CD1c-positive myeloid dendritic cell (primary cell): ENCODE results near the gene KRTAP5-3.

Source experiments
- DNase-seq: peaks from one replicate; pipeline ENCODE4 v3.0.0-alpha.2; 2016; ENCODE audit errors: extremely low spot score

Gene KRTAP5-3

DNA sequence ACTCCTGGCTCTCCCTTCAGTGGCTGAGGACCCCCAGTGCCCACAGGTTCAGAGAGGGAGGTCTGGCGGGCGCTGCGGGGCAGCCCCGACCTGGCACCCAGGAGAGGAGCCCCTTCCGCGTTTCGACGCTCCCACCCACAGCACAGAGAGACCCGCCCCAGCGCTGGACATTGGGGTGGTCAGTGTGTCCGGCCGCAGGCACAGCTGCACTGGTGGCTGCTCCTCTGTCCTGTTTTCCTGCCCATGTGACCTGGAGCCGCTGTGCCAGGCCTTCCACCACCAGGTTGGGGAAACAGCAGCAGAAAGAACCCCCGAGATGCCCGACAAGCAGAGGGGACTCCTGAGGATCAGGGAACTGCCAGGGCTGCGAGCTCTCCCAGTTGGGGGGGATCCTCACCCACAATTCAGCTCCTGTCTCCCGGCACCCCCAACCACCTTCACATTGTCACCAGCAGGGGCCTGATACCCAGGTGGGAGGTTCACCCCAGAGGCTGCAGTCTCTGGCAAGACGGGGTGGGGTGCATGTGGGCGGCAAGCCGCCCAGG lies 35.0 kb upstream of the KRTAP5-3 start:
- DNase-seq, result no peak

DNA sequence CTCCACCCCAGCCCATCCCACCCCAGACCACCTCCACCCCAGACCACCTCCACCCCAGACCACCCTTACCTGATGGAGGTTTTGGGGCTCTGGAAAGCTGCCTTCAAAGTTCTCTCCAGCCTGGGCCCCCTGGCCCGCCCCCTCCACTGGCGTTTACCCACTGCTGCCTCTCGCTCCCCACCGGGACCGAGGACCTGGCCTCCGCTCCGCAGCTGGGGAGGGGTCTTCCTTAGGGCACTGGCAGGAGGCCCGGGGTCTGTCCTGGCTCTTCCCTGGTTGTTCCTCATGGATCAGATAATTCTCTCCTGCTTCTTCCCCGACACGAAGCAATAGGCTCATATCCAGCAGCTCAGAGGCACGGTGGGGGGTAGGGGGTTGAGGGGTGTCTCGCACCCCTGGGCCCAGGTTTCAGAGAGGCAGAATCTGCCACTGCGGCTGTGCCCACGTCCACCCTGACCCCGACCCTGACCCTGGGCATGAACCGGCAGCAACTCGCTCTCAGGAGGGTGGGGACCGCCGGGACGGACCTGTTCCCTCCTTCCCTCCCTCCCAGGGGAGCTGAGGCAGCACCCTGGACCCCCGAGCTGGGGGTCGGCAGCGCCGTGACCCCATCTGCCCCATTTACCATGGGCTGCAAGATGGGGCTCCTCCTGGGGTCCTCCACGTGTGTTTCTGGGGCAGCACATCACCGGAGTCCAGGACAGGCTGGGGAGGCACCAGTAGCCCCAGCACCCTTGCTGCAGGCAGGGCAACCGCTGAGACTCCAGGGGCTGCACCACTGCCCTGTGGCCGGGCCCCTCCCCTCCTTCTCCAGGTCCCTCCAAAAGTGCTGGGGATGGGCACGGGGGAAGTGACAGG lies 34.3 kb upstream of the KRTAP5-3 start:
- no peak for DNase-seq

DNA sequence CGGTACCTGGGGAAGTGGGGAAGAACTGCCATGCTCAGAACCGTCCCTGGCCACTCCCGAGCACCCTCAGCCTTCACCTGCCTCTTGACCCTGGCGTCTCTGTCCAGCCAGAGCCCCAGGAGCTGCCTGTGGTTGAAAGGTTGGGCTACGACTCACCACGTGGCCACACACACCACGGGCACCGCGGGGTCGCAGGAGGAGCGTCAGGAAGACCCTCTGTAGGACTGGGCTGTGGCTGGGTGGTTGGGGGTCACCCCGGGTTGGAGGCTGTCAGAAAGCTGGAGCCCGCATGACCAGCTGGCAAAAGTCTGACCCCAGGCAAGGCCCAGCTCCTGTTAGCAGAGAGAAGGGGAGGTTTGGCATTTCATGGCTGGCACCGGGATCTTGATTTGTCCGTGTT lies 32.8 kb upstream of the KRTAP5-3 start:
- DNase-seq, result no peak

DNA sequence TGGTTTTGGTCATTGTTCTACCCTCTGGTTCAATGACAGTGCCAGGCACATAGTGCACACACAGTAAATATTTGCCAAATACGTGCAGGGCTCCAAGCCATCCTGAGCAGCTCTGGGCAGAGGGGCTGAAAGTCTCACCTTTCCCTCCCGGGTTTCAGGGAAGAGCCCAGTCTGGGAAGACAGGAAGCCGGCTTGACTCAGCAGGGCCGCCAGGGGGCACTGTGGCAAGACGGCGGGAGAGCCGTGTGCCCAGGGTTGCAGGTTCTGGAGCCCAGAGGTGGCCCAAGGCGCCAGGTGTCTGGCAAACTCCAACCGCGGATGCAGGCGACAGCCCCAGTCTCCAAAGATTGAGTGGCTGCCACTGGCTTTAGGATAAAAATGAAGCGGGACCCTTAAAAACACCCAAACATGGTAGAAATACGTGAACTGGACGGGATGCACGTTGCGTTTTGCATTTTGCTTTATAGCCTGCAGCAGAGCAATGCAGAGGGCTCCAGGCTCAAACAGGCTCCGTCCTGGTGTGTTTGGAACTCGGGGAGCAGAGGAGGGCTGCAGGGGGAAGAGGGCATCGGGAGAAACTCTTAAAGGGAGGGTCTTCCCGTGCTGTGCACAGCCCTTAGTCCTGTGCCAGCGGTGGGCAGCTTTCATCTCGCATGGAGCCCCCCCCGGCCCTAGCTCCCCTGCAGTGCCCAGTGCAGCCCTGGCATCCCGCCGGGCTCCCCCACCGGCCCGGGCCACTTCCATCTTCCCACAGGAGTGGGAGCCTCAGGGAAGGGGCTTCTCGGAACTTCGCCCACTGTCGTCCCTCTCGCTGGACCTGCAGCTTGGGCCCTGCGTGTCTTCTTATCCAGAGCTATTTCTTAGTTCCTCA lies 32.0 kb upstream of the KRTAP5-3 start:
- DNase-seq, result peak; percentile 38

DNA sequence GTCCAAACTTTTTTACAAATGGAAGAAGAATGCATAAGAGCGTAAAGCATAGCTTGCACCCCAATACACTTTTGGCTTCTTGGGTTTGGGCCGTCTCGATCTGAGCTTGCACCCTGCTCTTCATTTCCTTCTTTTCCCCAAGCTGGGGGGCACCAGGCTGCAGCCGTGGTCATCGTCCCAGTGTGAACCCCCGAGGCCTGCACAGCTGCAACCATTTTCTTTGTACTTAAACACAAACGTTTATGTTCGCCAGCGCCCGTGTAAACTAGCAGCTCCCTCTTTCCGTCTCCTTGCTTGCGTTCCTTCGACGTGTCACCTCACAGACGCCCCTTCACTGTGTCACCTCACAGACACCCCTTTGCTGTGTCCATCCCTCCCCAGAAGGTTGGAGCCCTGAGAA lies 31.4 kb upstream of the KRTAP5-3 start:
- no peak for DNase-seq

DNA sequence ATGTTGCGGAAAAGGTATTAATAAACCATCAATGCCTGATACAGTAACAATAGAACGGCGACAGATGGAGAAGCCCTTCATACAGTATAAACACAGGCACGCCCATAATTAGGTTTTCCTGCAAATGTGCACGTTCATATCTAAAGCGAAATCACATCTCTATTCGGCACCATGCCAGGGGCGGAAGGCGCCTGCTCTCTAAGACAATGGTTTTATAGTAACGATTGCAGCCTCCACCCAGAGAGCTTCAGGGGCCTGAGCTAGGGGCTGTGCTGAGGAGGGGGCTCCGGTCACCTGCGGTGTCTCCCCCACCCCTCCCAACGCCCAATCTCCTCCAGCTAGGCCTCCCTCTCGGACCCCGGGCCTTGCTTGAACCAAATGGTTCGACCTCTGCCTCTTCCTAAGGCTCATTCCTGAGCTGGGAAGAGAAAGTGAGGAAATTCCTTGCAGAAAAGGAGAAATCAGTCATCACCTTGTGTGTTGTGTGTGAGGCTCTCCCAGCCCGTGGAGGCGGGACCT lies 30.9 kb upstream of the KRTAP5-3 start:
- no peak for DNase-seq

DNA sequence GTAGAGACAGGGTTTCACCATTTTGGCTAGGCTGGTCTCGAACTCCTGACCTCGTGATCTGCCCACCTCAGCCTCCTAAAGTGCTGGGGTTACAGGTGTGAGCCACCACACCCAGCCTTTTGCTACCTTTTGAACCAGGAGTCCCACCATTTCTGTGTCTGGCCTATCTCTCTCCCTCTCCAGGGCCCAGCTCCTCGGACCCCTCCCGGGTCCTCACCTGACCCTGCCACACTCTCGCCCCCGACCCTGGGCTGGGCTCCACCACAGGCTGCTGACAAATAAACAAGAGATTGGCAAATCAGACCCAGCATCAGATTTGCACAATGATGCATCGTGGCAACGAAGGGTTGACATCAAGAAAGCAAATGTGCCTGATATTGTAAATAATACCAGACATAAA lies 30.1 kb upstream of the KRTAP5-3 start:
- DNase-seq, result no peak

DNA sequence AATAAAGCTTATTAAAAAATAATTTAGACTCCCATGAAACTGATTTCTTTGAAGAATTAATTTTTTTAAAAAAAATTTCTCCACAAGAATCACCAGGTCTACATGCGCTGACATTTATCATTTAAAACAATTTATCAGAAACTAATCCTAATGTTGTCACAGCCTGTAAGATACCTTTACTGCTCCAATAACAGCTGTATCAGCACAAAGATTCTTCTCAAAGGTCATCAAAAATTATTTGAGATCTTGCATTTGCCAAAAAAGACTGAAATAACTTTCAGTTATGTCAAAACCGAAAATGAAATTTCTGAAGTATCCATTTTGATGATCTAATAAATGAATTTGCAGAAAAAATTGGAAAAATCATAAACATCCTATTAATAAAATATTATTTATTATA lies 29.4 kb upstream of the KRTAP5-3 start:
- no peak for DNase-seq

DNA sequence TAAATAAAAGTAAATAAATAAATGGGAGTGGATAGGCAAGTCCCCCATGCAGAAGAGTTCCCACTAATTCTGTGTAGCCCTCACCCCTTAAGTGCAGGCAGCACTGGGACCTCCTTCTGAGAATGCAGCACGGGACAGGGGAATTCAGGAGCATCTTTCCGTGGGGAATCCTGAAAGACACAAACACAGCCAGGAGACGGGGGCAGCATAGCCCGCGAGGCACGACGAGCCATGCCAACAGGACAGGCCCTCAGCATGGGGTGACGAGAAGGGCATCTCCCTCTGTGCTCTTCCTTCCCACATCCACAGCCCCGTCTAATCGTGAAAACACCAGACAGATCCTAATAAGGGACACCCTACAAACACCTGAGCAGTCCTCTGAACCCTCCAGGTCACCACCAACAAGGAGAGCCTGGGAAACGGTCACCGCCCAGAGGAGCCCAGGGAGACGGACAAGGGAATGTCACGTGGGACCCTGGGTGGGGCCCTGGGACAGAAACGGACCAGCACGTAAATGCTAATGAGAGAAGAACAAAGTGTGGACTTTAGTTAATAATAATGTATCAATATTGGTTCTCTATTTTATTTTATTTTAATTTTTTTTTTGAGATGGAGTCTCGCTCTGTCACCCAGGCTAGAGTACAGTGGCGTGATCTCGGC lies 28.2 kb upstream of the KRTAP5-3 start:
- DNase-seq, result no peak

DNA sequence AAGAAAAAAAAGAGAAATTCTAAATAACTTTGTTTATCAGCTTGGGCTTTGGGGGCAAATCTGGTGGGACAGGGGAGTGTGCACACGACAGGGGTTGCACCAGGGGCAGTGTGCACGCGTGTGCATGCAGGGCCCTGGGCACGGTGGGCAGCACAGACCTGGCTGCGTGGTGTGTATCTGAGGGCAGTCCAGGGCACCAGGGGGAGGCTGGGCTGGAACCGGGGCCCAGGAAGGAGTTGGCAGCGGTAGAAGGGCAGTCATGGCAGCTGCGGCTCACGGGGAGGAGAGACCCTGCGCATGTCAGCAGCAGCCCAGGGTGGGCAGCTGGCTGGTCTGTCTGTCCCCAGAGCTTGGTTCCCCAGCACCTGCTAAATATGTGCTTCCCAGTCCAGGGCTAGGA lies 25.6 kb upstream of the KRTAP5-3 start:
- DNase-seq, result no peak

DNA sequence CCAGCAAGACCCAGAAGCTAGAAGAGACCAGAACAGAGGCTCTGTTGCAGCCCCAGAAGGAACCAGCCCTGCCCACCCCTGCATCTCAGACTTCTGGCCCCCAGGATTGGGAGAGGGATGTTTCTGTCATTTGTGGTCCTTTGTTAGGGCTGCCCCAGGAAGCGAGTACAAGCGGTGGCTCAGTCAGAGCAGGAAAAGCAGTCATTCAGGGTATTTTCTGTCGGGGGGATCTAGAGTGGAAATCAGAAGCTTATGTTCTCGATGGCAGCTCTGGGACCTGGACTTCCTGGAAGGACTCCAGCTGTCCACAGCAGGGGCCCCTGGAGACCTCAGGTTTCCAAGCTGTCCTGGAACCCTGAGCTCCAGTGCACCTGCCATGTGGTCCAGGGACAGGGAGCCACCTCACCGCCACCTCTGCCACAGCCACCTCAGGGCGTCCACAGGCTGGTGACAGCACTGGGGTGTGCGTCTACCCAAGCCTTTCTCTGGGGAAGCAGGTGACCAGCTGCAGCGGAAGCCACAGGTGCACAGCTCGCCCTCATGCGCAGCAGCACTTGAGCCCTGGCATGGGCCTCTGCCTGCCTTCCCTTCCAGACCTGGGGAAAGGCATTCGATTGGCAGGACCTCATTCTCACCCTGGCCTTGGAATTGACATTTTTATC lies 23.9 kb upstream of the KRTAP5-3 start:
- no peak for DNase-seq

DNA sequence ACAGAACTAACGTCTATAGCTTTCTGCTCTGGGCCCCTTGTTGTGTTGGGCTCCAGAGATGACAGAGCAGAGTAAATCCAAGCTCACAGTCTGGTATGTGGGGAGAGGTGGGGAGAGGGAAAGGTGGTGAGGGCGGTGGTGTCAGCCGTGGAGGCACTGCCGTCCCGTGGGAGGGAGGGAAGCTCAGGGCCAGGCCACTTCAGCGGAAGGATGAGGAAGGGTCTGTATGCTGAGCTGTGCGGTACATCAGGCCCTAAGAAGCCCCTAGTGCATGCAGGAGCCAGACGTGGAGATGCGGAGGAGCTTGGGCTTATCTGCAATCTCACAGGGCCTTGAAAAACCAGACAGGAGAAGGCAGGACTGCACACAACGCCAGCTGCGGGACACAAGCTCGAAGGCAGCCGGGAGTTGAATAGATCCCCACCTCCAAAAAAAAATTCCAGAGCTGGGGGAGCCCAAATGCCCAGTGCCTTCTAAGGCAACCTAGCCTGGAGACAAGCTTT lies 22.9 kb upstream of the KRTAP5-3 start:
- DNase-seq, result no peak

DNA sequence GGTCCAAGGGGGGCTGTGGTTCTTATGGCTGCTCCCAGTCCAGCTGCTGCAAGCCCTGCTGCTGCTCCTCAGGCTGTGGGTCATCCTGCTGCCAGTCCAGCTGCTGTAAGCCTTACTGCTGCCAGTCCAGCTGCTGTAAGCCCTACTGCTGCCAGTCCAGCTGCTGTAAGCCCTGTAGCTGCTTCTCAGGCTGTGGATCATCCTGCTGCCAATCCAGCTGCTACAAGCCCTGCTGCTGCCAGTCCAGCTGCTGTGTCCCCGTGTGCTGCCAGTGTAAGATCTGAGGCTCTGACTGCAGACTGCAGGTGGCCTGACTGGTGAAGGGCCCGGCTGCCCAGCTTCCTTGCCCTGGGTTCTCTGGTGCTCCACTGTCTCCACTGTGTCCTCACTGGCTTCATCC lies 22.0 kb upstream of the KRTAP5-3 start:
- DNase-seq, result no peak

DNA sequence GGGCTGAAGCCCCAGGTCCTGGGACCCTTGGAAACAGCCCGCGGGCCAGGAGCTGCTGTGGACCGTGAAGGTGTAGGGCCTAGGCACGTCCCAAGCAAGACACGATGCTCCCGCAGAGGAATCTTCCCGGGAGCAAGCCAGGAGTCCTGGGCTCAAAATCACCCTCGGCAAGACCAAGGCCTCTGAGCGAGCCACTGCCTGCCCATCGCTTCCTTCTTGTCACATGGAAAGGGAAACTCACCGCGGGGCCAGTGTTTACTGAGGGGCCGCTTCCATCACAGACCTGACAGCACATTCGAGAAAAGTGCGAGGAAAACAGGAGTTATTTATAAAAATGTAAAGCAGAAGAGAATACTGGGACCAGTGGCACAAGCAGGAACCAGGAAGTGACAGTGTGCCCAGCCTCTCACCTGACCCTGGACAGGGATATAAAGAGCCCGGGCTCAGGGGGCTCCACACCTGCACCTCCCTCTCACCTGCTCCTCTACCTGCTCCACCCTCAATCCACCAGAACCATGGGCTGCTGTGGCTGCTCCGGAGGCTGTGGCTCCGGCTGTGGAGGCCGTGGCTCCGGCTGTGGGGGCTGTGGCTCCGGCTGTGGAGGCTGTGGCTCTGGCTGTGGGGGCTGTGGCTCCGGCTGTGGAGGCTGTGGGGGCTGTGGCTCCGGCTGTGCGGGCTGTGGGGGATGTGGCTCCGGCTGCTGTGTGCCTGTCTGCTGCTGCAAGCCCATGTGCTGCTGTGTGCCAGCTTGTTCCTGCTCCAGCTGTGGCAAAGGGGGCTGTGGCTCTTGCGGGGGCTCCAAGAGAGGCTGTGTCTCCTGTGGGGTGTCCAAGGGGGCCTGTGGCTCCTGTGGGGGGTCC lies 21.3 kb upstream of the KRTAP5-3 start, which contains the start of gene KRTAP5-5:
KRTAP5-5 (plus strand) TSS at position 450 of the 860 bp plus-strand sequence; CDS start at position 516, 66 bp downstream.
- no peak for DNase-seq

DNA sequence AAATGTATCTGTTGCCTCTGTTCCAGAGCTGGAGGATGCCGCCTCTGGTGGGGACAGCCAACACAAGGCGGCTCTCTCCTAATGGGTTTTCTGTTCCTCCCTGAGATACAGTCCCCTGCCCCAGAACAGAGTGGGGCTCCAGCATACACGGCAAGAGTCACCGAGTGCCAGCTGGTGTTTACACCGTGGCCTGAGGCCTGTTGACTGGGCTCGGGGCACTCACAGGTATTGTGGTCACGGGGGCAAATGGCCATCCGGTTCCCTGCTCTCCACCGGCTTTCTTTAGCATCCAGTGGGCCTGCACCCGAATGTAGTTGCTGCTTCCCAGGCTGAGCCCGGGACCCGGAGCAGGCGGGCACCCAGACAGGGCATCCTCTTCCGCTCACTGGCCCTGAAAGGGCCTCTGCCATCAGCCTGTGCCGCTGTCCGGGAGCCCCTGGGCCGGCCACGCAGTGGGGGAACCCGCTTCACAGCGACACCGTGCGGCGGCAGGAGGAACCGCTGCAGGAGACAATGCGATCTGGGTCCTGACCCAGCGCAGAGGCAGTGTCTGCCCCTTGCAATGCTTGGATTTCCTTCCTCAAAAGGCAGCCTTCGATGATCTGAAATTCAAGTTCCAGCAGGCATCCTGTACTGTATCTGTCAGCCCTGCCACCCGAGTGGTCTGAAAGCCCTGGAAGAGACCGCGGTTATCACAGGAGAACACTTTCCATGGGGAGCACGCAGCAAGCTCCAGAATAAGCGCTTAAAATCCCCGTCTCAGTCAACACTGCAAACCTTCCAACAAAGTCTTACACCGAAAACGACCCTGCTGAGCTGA lies 20.5 kb upstream of the KRTAP5-3 start:
- DNase-seq, result peak; percentile 46

DNA sequence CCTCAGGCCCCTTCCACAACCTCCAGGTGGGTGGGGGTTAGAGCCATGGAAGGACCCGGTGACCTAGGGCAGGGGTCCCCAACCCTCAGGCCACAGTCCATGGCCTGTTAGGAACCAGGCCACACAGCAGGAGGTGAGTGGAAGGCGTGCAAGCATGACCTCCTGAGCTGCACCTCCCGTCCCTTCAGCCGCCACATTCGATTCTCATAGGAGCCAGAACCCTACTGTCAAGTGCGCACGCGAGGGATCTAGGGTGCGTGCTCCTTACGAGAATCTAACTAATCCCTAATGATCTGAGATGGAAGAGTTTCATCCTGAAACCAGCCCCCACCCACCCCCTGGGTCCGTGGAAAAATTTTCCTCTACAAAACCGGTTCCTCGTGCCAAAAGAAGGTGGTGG lies 17.3 kb upstream of the KRTAP5-3 start:
- no peak for DNase-seq

DNA sequence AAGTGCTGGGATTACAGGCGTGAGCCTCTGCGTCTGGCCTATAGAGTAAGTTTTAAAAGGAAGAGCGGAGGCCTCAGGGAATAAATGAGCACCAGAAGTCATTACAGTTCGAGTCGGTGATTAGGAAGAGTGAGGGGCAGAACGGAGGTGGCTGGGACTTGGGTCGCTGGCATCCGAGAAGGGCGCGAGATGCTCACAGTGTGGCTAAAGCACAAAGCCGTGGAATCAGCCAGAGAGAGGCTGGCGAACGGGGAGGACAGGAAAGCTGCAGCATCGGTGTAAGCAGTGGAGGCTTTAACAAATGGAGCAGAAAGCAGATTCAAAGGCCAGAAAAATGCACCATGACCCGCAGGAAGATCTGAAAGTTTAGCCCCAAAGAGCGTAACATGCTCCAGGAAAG lies 16.4 kb upstream of the KRTAP5-3 start:
- DNase-seq, result no peak

DNA sequence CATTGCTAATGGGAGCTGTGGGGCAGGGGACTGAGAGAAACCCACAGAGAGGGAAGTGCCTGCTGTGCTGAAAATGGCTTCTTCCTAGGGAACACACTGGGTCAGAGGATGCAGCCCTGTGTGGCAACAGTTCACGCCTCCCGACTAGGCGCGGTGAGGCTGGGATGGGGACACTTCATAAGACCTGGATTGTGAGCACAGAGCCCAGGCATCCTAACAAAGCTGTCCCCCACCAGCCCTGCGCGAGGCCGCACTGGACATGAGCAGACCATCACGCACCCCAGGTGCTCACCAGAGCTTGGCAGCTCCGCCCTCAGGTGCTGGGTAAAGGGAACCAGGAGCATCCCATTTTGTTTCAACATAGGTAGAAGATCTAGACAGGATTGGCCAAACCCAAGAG lies 15.5 kb upstream of the KRTAP5-3 start:
- DNase-seq, result no peak

DNA sequence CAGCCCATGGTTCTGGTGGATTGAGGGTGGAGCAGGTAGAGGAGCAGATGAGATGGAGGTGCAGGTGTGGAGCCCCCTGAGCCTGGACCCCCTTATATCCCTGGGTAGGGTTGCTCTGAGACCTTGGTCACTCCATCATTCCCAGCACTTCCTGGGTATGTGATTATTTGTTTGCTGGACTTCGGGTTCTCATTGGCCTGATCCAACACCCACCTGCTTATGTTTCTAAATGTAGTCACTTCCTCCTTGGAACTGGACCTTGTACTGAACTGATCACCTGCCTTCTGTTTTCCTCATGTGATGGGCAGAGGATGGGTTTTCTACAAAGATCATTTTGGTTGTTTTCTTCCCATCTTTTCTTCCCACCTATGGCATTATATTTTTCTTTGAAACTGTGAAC lies 13.8 kb upstream of the KRTAP5-3 start, which contains the start of gene KRTAP5-4:
KRTAP5-4 (minus strand) TSS at position 53 of the 400 bp plus-strand sequence; CDS start at position 8, 45 bp downstream.
- no peak for DNase-seq
